Smooth muscle cell (in vitro differentiated cells): Measurements from ENCODE around the gene MDM2. TPM values are rescaled to one million over a fixed set of nuclear protein-coding genes. Genes with fewer than 3 reads are reported as not detected.

Source experiments
- DNase-seq: peaks from one replicate; lab custom pipeline; 2025; ENCODE audit not compliant: unreplicated experiment; lab: John Stamatoyannopoulos, UW
- H2AFZ ChIP-seq: fragments of 200-600 bp; sonication (generic); 2 replicates; pipeline ENCODE4 v1.6.0; 2016; ENCODE audit warnings: antibody characterized with exemption, low read depth, mild to moderate bottlenecking
- H3F3A ChIP-seq: fragments of 200-600 bp; sonication (generic); 2 replicates; pipeline ENCODE4 v1.6.0; 2017; ENCODE audit warnings: antibody characterized with exemption, low read depth
- H3K27ac ChIP-seq: fragments of 200-600 bp; sonication (generic); 2 replicates; pipeline ENCODE4 v1.5.1; 2016; ENCODE audit warnings: low read depth, mild to moderate bottlenecking
- H3K27me3 ChIP-seq: fragments of 200-600 bp; sonication (generic); 2 replicates; pipeline ENCODE4 v1.6.1; 2016; ENCODE audit warnings: low read depth, mild to moderate bottlenecking
- H3K36me3 ChIP-seq: fragments of 200-600 bp; sonication (generic); 2 replicates; pipeline ENCODE4 v1.5.1; 2016; ENCODE audit warnings: low read depth
- H3K4me1 ChIP-seq: fragments of 200-600 bp; sonication (generic); 2 replicates; pipeline ENCODE4 v1.5.1; 2016; ENCODE audit warnings: low read depth
- H3K4me2 ChIP-seq: fragments of 200-600 bp; sonication (generic); 2 replicates; pipeline ENCODE4 v1.6.0; 2016; ENCODE audit warnings: mild to moderate bottlenecking
- H3K4me3 ChIP-seq: fragments of 200-600 bp; sonication (generic); 2 replicates; pipeline ENCODE4 v1.5.1; 2016; ENCODE audit warnings: mild to moderate bottlenecking
- H3K79me2 ChIP-seq: fragments of 200-600 bp; sonication (generic); 2 replicates; pipeline ENCODE4 v1.6.0; 2016; ENCODE audit warnings: low read depth, mild to moderate bottlenecking
- H3K9ac ChIP-seq: fragments of 200-600 bp; sonication (generic); 2 replicates; pipeline ENCODE4 v1.6.0; 2016; ENCODE audit warnings: low read depth
- H3K9me3 ChIP-seq: fragments of 200-600 bp; sonication (generic); replicated peaks from 2 replicates; pipeline ENCODE4 v1.5.1; 2016; ENCODE audit warnings: low read depth
- H4K20me1 ChIP-seq: fragments of 200-600 bp; sonication (generic); 2 replicates; pipeline ENCODE4 v1.6.0; 2016; ENCODE audit warnings: low read depth
- WGBS: methylation state at CpG from one replicate; pipeline ENCODE4 v1.1.7; 2016; ENCODE audit warnings: low lambda C conversion rate; 5-methylcytosine and 5-hydroxymethylcytosine counted together
- polyA plus RNA-seq: library from polyadenylated mRNA; unstranded; fragments of >200 nt; fragmentation: Nextera tagmentation; extraction: Ambion mirVana; gene quantifications from 2 replicates; pipeline ENCODE4 v1.2.1, GENCODE V29; 2016
- total RNA-seq: library from RNA; depleted of rRNA; stranded (reverse); fragments of >200 nt; gene quantifications from 2 replicates; pipeline ENCODE4 v1.2.3, GENCODE V29; 2014
- TF ChIP-seq, protein P1 (sequence below): fragments of 200-600 bp; sonication (generic); IDR thresholded peaks from 2 replicates; pipeline ENCODE4 v1.5.1; 2017; ENCODE audit warnings: borderline replicate concordance, mild to moderate bottlenecking, antibody characterized with exemption; ENCODE audit not compliant: insufficient read depth, poor library complexity, severe bottlenecking

MDM2 gene
- total and polyA plus RNA-seq, 2 experiments from 2014 or later, result 43.4 to 189 TPM

DNA sequence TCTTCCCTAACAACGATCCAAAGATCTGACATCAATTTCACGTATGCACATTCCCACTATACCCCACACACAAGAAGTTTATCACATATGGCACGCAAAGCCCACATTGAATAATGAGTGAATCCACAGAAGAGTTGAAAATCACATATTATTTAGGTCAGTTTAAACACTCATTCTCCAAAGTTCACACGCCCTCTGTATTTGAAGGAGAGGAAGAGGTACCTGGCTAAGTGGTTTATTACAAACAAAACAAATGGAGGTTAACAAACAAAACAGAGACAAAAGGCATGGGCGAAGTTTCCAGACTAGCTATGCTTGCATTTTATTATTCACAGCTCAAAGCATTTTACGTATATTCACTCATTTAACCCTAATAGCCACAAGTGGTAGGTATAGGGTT is 83.2 kb downstream of the MDM2 start:
- Histone ChIP-seq H3K9ac (no peak overlapping the region), H4K20me1 (no peaks in the 10 kb centered on the region), H3F3A (no peaks in the 10 kb centered on the region), H3K4me1 (no peaks in the 10 kb centered on the region), H2AFZ (no peak overlapping the region), H3K27me3 (no peaks in the 10 kb centered on the region), H3K27ac (no peak overlapping the region), H3K79me2 (no peaks in the 10 kb centered on the region), H3K4me2 (no peak overlapping the region), H3K9me3 (no peaks in the 10 kb centered on the region), H3K4me3 (no peak overlapping the region), H3K36me3 (no peaks in the 10 kb centered on the region)
- no peak for DNase-seq
- WGBS, result 92% methylated on average over 6 of the region's 6 CpGs
- TF ChIP-seq, protein P1, sequence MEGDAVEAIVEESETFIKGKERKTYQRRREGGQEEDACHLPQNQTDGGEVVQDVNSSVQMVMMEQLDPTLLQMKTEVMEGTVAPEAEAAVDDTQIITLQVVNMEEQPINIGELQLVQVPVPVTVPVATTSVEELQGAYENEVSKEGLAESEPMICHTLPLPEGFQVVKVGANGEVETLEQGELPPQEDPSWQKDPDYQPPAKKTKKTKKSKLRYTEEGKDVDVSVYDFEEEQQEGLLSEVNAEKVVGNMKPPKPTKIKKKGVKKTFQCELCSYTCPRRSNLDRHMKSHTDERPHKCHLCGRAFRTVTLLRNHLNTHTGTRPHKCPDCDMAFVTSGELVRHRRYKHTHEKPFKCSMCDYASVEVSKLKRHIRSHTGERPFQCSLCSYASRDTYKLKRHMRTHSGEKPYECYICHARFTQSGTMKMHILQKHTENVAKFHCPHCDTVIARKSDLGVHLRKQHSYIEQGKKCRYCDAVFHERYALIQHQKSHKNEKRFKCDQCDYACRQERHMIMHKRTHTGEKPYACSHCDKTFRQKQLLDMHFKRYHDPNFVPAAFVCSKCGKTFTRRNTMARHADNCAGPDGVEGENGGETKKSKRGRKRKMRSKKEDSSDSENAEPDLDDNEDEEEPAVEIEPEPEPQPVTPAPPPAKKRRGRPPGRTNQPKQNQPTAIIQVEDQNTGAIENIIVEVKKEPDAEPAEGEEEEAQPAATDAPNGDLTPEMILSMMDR, result no peak

DNA sequence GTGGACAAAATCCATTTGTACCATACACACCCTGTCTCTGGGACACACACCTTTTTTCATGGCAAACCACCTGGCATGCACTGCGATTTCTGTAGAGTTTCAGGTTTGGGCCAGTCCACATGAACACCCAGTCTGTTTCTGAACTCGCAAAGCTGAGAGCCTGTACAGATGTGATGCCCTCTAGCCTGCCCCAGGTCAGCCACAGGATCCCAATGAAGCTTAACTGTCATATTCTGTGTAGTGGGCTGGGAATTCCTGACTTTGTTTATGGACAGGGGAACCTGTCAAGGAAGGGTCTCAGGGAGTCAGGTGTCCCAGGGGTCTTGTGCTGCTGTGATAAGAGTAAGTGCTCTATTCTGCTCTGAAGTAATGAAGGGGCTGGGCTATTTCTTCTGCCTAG is 85.2 kb downstream of the MDM2 start:
- no peaks in the 10 kb centered on the region for H3K36me3 ChIP-seq
- TF ChIP-seq, protein P1, result no peak
- H4K20me1 ChIP-seq, result no peaks in the 10 kb centered on the region
- no peaks in the 10 kb centered on the region for H3K79me2 ChIP-seq
- H3K9ac ChIP-seq, result no peak overlapping the region
- H3F3A ChIP-seq, result no peaks in the 10 kb centered on the region
- H3K27ac ChIP-seq, result no peak overlapping the region
- no peak overlapping the region for H3K4me2 ChIP-seq
- no peaks in the 10 kb centered on the region for H3K27me3 ChIP-seq
- no peaks in the 10 kb centered on the region for H3K4me1 ChIP-seq
- no peak overlapping the region for H3K4me3 ChIP-seq
- no peaks in the 10 kb centered on the region for H3K9me3 ChIP-seq
- 94% methylated on average over 2 of the region's 2 CpGs for WGBS
- no peak for DNase-seq
- H2AFZ ChIP-seq, result no peak overlapping the region

DNA sequence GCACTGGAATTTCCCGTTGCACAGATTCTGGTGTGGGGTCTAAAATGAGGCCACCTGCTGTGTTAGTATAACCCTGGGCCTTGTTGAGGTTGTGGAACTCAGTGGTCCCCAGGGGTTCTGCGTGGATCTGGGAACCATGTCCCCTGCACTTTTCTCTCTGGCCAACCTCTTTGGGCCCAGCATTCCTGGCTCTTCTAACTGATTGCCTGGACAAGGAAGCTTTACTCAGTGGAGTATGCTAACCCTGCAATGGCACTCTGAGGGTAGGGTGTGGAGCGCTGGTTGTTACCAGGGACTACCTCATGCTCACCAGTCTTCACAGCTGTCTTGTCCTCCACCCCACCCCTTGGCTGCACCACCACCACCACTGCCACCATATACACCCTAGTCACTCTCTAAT is 85.8 kb downstream of the MDM2 start:
- Histone ChIP-seq H4K20me1 (no peaks in the 10 kb centered on the region), H3F3A (no peaks in the 10 kb centered on the region), H3K9me3 (no peaks in the 10 kb centered on the region), H3K27ac (no peak overlapping the region), H3K36me3 (no peaks in the 10 kb centered on the region), H3K4me1 (no peaks in the 10 kb centered on the region), H3K4me3 (no peak overlapping the region), H2AFZ (no peak overlapping the region), H3K79me2 (no peaks in the 10 kb centered on the region), H3K4me2 (no peak overlapping the region), H3K9ac (no peak overlapping the region), H3K27me3 (no peaks in the 10 kb centered on the region)
- no peak for DNase-seq
- 96% methylated on average over 3 of the region's 3 CpGs for WGBS
- TF ChIP-seq, protein P1, result no peak

GRCh38 chr12:68894276-68894855 is 86.4 kb downstream of the MDM2 start:
- Histone ChIP-seq H3K4me2 (no peak overlapping the region), H3K9me3 (no peaks in the 10 kb centered on the region), H3K79me2 (no peaks in the 10 kb centered on the region), H4K20me1 (no peaks in the 10 kb centered on the region), H3F3A (no peaks in the 10 kb centered on the region), H3K4me3 (no peak overlapping the region), H3K36me3 (no peaks in the 10 kb centered on the region), H3K9ac (no peak overlapping the region), H3K4me1 (no peaks in the 10 kb centered on the region), H3K27ac (no peak overlapping the region), H3K27me3 (no peaks in the 10 kb centered on the region), H2AFZ (no peak overlapping the region)
- WGBS, result 85% methylated on average over 7 of the region's 7 CpGs
- TF ChIP-seq, protein P1, result no peak
- DNase-seq, result no peak
